Endothelial cell (in vitro differentiated cells): ENCODE results near the gene IL17RA. TPM values are rescaled to one million over a fixed set of nuclear protein-coding genes. Genes with fewer than 3 reads are reported as not detected.

Experiments
- DNase-seq: peaks from one replicate; pipeline ENCODE4 v3.0.0; 2021; ENCODE audit warnings: low spot score
- H3K27ac Mint-ChIP-seq: one replicate; pipeline ENCODE4 v1.8.0; 2021; ENCODE audit warnings: mixed read lengths, inconsistent platforms; ENCODE audit not compliant: unreplicated experiment
- H3K27me3 Mint-ChIP-seq: one replicate; pipeline ENCODE4 v1.8.0; 2021; ENCODE audit warnings: mild to moderate bottlenecking, moderate library complexity, mixed read lengths, inconsistent platforms; ENCODE audit not compliant: unreplicated experiment
- H3K36me3 Mint-ChIP-seq: one replicate; pipeline ENCODE4 v1.8.0; 2021; ENCODE audit warnings: mild to moderate bottlenecking, low read depth, mixed read lengths, inconsistent platforms; ENCODE audit not compliant: unreplicated experiment
- H3K4me1 Mint-ChIP-seq: one replicate; pipeline ENCODE4 v1.8.0; 2021; ENCODE audit warnings: mild to moderate bottlenecking, mixed read lengths, inconsistent platforms; ENCODE audit not compliant: unreplicated experiment
- H3K4me3 Mint-ChIP-seq: one replicate; pipeline ENCODE4 v1.8.0; 2021; ENCODE audit warnings: mild to moderate bottlenecking, mixed read lengths, inconsistent platforms; ENCODE audit not compliant: unreplicated experiment
- H3K9me3 Mint-ChIP-seq: one replicate; pipeline ENCODE4 v1.8.0; 2021; ENCODE audit warnings: mixed read lengths, inconsistent platforms; ENCODE audit not compliant: unreplicated experiment
- total RNA-seq: library from RNA; stranded (reverse); fragmentation: NEBNext Ultra II Directional; extraction: Animal tissue kit (Norgen Biotek cat#: 25700); gene quantifications from one replicate; pipeline ENCODE4 v1.2.1, GENCODE V29; 2021; ENCODE audit not compliant: unreplicated experiment
- TF ChIP-seq, protein P1 (sequence below): fragments of 200-600 bp; sonication (generic); IDR thresholded peaks from one replicate; pipeline ENCODE4 v1.5.0; 2021; ENCODE audit warnings: antibody characterized with exemption; ENCODE audit not compliant: unreplicated experiment

IL17RA gene
- total RNA-seq, 1 donor from 2014 or later, result 63.7 TPM

DNA sequence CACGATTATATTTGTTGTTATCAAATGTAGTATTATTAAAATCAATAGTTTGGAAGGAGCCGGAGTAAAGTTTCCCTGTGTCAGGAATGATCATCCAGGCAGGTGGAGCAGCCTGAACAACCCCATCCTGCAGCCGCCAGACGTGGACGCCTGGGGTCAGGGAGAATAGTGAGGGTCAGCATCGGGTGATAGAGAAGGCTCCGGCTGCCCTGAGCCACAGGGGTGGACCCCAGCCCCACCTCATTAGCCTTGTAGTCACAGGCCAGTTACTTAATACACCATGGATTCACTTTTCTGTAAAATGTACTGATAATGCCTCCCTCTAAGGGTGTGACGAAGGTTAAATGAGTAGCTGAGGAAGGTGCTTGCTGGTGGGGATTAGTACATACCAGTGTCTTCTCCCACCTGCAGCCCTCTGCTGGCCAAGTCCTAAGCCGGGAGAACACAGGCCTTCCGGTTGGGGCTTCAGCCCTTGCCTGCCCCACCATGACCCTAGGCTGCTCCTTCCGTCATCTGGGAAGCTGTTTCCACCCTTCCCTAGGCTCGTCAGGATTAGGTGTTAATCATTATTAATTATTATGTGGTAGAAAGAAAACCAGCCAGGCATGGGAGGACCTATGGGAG, 21.5 kb downstream of the IL17RA start:
- H3K9me3 Mint-ChIP-seq, result no peaks in the 10 kb centered on the region
- peaks cover 55% of the 10 kb centered on the region for H3K36me3 Mint-ChIP-seq
- no peak overlapping the region for H3K27ac Mint-ChIP-seq
- peaks cover 11% of the 10 kb centered on the region for H3K27me3 Mint-ChIP-seq
- TF ChIP-seq, protein P1, sequence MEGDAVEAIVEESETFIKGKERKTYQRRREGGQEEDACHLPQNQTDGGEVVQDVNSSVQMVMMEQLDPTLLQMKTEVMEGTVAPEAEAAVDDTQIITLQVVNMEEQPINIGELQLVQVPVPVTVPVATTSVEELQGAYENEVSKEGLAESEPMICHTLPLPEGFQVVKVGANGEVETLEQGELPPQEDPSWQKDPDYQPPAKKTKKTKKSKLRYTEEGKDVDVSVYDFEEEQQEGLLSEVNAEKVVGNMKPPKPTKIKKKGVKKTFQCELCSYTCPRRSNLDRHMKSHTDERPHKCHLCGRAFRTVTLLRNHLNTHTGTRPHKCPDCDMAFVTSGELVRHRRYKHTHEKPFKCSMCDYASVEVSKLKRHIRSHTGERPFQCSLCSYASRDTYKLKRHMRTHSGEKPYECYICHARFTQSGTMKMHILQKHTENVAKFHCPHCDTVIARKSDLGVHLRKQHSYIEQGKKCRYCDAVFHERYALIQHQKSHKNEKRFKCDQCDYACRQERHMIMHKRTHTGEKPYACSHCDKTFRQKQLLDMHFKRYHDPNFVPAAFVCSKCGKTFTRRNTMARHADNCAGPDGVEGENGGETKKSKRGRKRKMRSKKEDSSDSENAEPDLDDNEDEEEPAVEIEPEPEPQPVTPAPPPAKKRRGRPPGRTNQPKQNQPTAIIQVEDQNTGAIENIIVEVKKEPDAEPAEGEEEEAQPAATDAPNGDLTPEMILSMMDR, result no peak
- no peak for DNase-seq
- peaks cover 4% of the 10 kb centered on the region for H3K4me1 Mint-ChIP-seq
- no peak overlapping the region for H3K4me3 Mint-ChIP-seq

DNA sequence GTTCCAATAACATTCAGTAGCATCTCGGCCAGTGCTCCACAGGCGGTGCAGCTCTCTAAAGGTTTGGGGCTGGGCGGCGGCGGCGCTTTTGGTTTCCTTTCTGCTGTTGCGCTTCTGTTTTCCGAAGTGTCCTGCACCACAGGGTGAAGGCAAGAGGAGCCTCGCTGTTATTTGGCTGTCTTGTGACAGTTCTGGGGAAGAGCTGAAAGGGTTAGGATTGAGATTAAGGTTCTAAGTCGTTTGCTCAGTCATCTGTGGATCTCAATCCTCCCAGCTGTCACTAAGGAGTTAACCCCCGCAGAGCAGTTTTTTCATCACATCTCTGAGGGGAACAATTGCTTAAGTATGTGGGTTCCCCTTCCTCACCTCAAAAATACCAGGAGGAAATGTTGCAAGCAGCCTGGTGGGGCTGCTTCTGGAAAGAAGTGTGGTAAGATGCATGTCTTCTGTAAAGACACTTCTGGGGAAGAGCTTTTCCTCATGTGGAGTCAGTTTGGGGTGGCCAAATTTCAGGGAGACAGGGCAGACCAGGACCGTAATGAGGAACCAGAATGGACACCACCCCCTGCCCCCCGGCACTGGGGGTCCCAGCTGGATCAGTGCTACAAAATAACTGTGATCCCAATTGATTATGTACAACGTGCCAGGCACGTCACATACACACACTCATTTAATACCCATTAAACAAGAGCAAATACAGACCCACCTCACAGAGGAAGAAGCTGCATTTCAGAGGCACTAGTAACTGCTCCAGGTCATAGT, 22.2 kb downstream of the IL17RA start:
- DNase-seq, result no peak
- H3K9me3 Mint-ChIP-seq, result no peaks in the 10 kb centered on the region
- peaks cover 55% of the 10 kb centered on the region for H3K36me3 Mint-ChIP-seq
- no peak overlapping the region for H3K27ac Mint-ChIP-seq
- TF ChIP-seq, protein P1, result no peak
- H3K27me3 Mint-ChIP-seq, result peaks cover 14% of the 10 kb centered on the region
- H3K4me1 Mint-ChIP-seq, result peaks cover 4% of the 10 kb centered on the region
- no peak overlapping the region for H3K4me3 Mint-ChIP-seq

DNA sequence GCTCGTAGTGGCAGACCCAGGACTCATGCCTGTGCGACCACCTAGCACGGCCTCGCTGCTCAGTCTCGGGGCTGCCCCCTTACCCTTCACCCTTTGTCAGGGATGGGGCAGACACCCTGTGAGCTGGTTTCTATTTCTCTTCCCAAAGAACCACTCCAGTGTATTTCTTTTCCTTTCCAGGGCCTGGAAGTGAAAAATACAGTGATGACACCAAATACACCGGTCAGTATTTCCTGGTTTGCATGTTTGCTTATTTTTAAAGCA, 22.7 kb downstream of the IL17RA start:
- H3K4me3 Mint-ChIP-seq, result no peak overlapping the region
- no peaks in the 10 kb centered on the region for H3K9me3 Mint-ChIP-seq
- peaks cover 51% of the 10 kb centered on the region for H3K36me3 Mint-ChIP-seq
- H3K27me3 Mint-ChIP-seq, result peaks cover 15% of the 10 kb centered on the region
- TF ChIP-seq, protein P1, result no peak
- peaks cover 4% of the 10 kb centered on the region for H3K4me1 Mint-ChIP-seq
- DNase-seq, result no peak
- H3K27ac Mint-ChIP-seq, result no peak overlapping the region

DNA sequence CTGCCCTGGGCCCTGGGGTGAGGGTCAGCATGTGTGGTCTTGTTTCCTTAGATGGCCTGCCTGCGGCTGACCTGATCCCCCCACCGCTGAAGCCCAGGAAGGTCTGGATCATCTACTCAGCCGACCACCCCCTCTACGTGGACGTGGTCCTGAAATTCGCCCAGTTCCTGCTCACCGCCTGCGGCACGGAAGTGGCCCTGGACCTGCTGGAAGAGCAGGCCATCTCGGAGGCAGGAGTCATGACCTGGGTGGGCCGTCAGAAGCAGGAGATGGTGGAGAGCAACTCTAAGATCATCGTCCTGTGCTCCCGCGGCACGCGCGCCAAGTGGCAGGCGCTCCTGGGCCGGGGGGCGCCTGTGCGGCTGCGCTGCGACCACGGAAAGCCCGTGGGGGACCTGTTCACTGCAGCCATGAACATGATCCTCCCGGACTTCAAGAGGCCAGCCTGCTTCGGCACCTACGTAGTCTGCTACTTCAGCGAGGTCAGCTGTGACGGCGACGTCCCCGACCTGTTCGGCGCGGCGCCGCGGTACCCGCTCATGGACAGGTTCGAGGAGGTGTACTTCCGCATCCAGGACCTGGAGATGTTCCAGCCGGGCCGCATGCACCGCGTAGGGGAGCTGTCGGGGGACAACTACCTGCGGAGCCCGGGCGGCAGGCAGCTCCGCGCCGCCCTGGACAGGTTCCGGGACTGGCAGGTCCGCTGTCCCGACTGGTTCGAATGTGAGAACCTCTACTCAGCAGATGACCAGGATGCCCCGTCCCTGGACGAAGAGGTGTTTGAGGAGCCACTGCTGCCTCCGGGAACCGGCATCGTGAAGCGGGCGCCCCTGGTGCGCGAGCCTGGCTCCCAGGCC, 23.7 kb downstream of the IL17RA start:
- Mint-ChIP-seq H3K9me3 (no peaks in the 10 kb centered on the region), H3K4me1 (peaks cover 6% of the 10 kb centered on the region), H3K27ac (no peak overlapping the region), H3K36me3 (peaks cover 46% of the 10 kb centered on the region), H3K27me3 (peaks cover 15% of the 10 kb centered on the region), H3K4me3 (no peak overlapping the region)
- no peak for DNase-seq
- TF ChIP-seq, protein P1, result no peak
